GM12892 (cell line): ENCODE data around the gene KLRF2.
A peak's percentile ranks its signal among the peaks of the same experiment; 100 is the strongest.

Experiments
- DNase-seq: peaks from one replicate; pipeline ENCODE4 v3.0.0; 2011; ENCODE audit not compliant: insufficient read length
- FAIRE-seq: peaks from 2 replicates; lab custom pipeline; 2011; peaks lifted over from hg19 to GRCh38; lab: Jason Lieb, UNC
- POLR2A ChIP-seq: IDR thresholded peaks from 2 replicates; pipeline ENCODE4 v1.6.1; 2011; ENCODE audit warnings: low read depth, low read length, control low read depth
- POLR2AphosphoS5 ChIP-seq: IDR thresholded peaks from 2 replicates; pipeline ENCODE4 v1.6.1; 2011; ENCODE audit warnings: low read depth, low read length, control low read depth
- TAF1 ChIP-seq: IDR thresholded peaks from 2 replicates; pipeline ENCODE4 v1.6.1; 2011; ENCODE audit warnings: low read depth, mild to moderate bottlenecking, control low read depth, low read length, borderline replicate concordance

KLRF2 gene

DNA sequence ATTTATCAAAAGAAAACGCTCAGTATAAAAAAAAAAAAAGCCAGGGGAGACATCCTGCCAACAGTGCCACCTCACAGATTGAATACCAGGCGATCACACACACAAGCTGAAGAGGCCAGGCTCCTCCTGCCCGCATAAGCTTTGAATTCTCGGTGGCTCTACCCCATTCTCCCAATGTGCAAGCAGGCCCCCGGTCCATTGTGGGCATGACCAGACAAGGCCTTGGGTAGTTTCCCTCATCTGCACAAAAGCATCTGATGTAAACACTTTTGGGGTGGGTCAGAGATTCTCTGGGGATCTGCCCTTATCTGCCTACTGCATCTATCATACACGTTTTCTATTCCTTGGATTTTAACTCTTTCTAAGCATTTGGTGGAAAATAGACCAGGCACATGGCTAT, 16.2 kb downstream of the KLRF2 start:
- DNase-seq: no peak
- TF ChIP-seq POLR2A (no peak), POLR2AphosphoS5 (no peak), TAF1 (no peak)
- no peak for FAIRE-seq

DNA sequence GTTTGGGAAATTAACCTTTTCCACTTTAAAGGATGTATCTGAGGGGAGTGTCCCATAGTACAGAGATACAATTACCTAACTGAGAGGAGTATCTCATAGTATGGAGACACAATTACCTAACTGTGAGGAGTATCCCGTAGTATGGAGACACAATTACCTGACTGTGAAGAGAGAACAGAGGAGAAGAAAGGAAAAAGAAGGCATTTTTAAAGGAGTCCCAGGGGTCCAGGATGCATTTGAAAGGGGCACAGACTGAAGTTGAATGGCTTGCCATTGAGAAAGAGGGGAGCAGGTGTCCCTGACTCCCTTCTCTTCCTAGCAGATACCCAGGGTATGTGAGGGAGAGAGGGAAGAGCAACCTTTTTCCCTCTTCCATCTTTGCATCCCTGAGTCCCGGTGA, 17.9 kb downstream of the KLRF2 start:
- TF ChIP-seq POLR2AphosphoS5: no peak
- TF ChIP-seq POLR2A: no peak
- TF ChIP-seq TAF1: no peak

GRCh38 chr12:9900930-9901329, 19.6 kb downstream of the KLRF2 start:
- FAIRE-seq: no peak
- no peak for DNase-seq
- TF ChIP-seq TAF1 (no peak), POLR2AphosphoS5 (no peak), POLR2A (no peak)

More for the DNA sequence above, 17.9 kb downstream of the KLRF2 start:
- no peak for DNase-seq
- FAIRE-seq: no peak

DNA sequence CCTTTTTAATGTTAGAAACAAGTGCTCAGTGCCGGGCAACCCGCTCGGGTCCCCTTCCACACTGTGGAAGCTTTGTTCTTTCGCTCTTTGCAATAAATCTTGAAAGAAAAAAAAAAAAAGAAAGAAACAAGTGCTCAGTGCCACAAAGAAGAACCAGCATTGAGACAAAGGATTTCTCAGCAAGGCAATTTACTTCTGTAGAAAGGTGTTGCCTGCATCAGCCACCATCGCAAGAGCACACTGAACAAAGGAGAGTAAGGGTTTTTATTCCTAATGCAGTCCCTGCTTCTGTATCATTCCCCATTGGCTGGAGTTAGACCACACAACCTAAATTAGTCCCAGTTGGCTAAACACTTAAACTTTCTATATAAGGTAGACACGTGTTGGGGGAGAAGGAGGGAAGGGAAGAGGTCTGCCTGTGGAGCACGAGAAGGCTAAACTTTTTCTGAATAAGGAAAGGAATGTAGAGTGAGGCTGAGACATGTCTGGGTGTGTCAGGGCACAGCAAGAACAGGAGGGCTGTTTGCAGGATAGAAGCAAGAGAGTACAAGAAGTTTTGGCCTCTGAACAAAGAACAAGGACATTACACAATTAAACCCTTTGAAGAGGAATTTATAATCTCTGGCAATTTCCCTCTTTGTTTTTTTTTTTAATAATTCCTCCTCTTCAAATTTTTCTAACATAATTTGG, 21.4 kb downstream of the KLRF2 start:
- no peak for DNase-seq
- no peak for FAIRE-seq
- TF ChIP-seq TAF1 (no peak), POLR2AphosphoS5 (no peak), POLR2A (no peak)

GRCh38 chr12:9906873-9907272, 25.6 kb downstream of the KLRF2 start:
- DNase-seq: no peak
- FAIRE-seq: no peak
- no peak for TF ChIP-seq TAF1
- TF ChIP-seq POLR2AphosphoS5: no peak
- no peak for TF ChIP-seq POLR2A

DNA sequence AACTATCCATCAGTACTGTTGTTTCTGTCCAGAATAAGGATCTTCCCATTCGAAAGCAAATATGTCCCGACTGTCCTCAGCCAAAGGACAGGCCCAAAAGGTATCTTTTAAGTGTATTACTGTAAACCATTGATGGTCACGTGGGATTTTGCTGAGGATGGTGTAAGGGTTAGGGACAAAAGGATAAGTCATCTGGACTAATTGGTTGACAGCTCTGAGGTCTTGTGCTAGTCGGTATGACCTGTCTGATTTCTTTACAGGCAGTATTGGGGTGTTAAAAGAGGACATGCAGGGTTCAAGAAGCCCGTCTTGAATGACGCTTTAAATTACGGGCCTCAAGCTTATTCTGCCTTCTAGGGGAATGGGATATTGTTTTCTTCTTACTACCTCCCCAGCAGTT, 26.5 kb downstream of the KLRF2 start:
- no peak for FAIRE-seq
- DNase-seq: no peak
- TF ChIP-seq POLR2AphosphoS5 (no peak), TAF1 (no peak), POLR2A (no peak)

DNA sequence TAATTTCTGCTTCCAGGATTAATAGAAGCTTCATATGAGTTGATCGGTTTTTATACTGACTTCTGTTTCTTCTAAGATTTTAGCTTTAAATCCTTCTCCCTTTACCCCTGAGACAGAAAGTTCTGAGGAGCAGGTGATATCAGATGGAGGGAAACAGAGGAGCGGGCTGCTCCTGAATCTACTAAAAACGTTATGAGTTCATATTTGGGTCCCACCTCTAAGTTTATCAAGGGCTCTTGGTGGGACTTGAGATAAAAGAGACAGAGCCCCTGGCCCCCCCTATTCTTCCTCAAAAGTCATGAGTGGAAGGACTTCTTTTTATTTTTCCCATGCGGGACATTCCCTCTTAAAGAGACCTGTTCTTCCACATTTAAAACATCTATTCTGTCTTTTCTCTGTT, 27.1 kb downstream of the KLRF2 start:
- TF ChIP-seq POLR2A: no peak
- TF ChIP-seq POLR2AphosphoS5: no peak
- TF ChIP-seq TAF1: no peak
- FAIRE-seq (no peak), DNase-seq (no peak)

DNA sequence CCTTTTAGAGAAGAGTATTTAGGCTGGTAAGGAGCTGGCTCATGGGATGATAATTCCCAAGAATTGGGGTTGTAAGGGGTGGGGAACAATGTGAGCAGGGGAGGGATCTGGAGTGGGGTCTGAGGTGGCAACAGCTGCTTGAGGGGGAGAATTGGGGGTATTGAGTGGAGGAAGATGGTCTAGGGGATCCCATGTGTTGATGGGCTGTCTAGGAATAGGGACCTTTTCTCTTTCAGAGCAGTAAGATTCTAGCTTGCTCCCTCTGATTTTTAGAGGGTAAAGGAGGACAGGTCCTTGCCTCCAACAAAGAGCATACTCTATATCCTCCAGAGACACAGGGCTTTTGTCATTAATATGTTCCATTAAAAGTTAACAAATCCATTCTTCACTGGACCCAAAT, 28.4 kb downstream of the KLRF2 start:
- FAIRE-seq (no peak), DNase-seq (no peak)
- no peak for TF ChIP-seq POLR2AphosphoS5

GRCh38 chr12:9910716-9911421, 29.6 kb downstream of the KLRF2 start:
- DNase-seq: no peak
- TF ChIP-seq POLR2AphosphoS5 (no peak), POLR2A (no peak), TAF1 (no peak)
- peak; percentile 9 for FAIRE-seq

DNA sequence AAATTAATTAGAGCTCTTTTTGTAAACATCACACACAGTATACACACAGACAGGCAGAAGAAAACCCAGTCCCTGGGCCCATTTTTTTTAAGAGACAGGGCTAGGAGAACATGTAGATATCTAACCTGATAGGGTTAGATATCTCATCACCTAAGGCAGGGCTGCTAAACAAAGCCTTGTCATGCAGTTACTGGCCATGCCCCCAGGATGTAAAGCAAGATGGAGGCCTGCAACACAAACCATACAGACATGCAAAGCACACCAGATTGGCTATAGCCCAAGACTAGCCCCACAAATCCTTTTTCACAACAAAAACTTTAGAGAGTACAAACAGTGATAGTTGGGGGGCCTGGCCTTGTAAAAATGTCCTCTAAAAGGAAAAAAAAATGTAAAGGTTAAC, 30.4 kb downstream of the KLRF2 start:
- no peak for FAIRE-seq
- no peak for TF ChIP-seq TAF1
- TF ChIP-seq POLR2A: no peak
- TF ChIP-seq POLR2AphosphoS5: no peak
- no peak for DNase-seq

DNA sequence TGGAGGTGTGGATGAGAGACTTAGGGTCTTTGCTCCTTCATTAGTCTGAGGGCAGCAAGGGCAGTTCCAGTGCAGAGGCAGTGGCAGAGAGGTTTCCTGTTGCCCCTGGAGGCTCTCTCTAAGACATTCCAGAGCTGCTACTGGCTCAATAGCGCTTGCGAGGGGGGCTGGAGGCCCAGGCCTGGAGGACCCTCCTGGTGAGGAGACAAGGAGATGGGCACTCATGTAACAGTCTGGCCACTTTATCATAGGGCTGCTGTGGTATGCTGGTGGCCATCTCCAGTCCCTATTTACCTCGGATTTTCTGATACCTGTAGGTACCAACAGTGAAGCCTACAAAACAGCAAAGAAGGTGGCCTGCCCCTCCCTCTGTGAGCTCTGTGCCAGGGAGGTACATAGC, 38.2 kb downstream of the KLRF2 start:
- DNase-seq: no peak
- no peak for FAIRE-seq
- TF ChIP-seq POLR2AphosphoS5 (no peak), POLR2A (no peak), TAF1 (no peak)

GRCh38 chr12:9920451-9920850, 39.2 kb downstream of the KLRF2 start:
- TF ChIP-seq POLR2A (no peak), TAF1 (no peak), POLR2AphosphoS5 (no peak)
- no peak for FAIRE-seq

More at GRCh38 chr12:9920451-9920850, 39.2 kb downstream of the KLRF2 start:
- DNase-seq: no peak
